K562 (cell line): ENCODE results near the gene SET. TPM values are rescaled to one million over a fixed set of nuclear protein-coding genes. Genes with fewer than 3 reads are reported as not detected.

Source experiments
- BRCA1 ChIP-seq, 2 experiments: fragments of 450-650 bp in 1 of 2; sonication (generic) in 1 of 2; formaldehyde crosslinking in 1 of 2; IDR thresholded peaks; 2 replicates each; pipeline versions ENCODE4 v1.5.0 to v1.6.1; 2017 to 2020; ENCODE audit warnings: mild to moderate bottlenecking in 1 of 2, missing genetic modification reagents in 1 of 2
- EWSR1 ChIP-seq: fragments of 450-650 bp; IDR thresholded peaks from 2 replicates; pipeline ENCODE4 v1.6.1; 2018; ENCODE audit warnings: borderline replicate concordance, mild to moderate bottlenecking, low read depth, moderate library complexity; ENCODE audit not compliant: partially characterized antibody
- FOXM1 ChIP-seq, 2 experiments: fragments of 450-650 bp in 1 of 2; sonication (generic) in 1 of 2; formaldehyde crosslinking in 1 of 2; IDR thresholded peaks; 2 replicates each; pipeline versions ENCODE4 v1.6.1 to v1.9.0; 2017 to 2022; ENCODE audit warnings: low read depth in 2 of 2, mild to moderate bottlenecking in 2 of 2, missing genetic modification reagents in 1 of 2, moderate library complexity in 1 of 2
- FUS ChIP-seq: fragments of 200-400 bp; formaldehyde crosslinking; optimal IDR thresholded peaks from 2 replicates; pipeline ENCODE3; 2017; ENCODE audit warnings: low read depth, low read length
- HCFC1 ChIP-seq: IDR thresholded peaks from 2 replicates; pipeline ENCODE4 v1.6.1; 2012; ENCODE audit warnings: low read depth, low read length, improper control_type of control experiment
- NR1H2 ChIP-seq: sonication (generic); formaldehyde crosslinking; IDR thresholded peaks from 2 replicates; pipeline ENCODE4 v1.4.0; 2020; ENCODE audit warnings: mild to moderate bottlenecking, missing genetic modification reagents
- PHF20 ChIP-seq: fragments of 450-650 bp; IDR thresholded peaks from 2 replicates; pipeline ENCODE4 v1.6.1; 2018; ENCODE audit not compliant: partially characterized antibody
- PHTF2 ChIP-seq: fragments of 250-450 bp; sonication (Bioruptor Pico); IDR thresholded peaks from 2 replicates; pipeline ENCODE4 v1.5.0; 2021; ENCODE audit warnings: mild to moderate bottlenecking
- TAF7 ChIP-seq: fragments of 450-650 bp; IDR thresholded peaks from 2 replicates; pipeline ENCODE4 v1.6.1; 2016; ENCODE audit warnings: missing genetic modification characterization, missing compliant biosample characterization
- TBL1XR1 ChIP-seq, 2 experiments: IDR thresholded peaks; 2 replicates each; pipeline ENCODE4 v1.6.1; 2012; ENCODE audit warnings: improper control_type of control experiment in 2 of 2, low read length in 2 of 2, mild to moderate bottlenecking in 1 of 2
- ZBTB5 ChIP-seq: fragments of 450-650 bp; IDR thresholded peaks from 2 replicates; pipeline ENCODE4 v1.6.1; 2017; ENCODE audit warnings: antibody characterized with exemption
- ZC3H11A ChIP-seq: IDR thresholded peaks from 2 replicates; pipeline ENCODE4 v1.6.1; 2012; ENCODE audit warnings: low read depth, low read length, improper control_type of control experiment
- ZNF407 ChIP-seq: fragments of 450-650 bp; IDR thresholded peaks from 2 replicates; pipeline ENCODE4 v1.6.1; 2016; ENCODE audit warnings: low read depth
- polyA plus RNA-seq, 8 experiments: library from polyadenylated mRNA; depleted of rRNA in 4 of 8; stranded (reverse) in 5 of 8; unstranded in 3 of 8; fragments of >200 nt; fragmentation: Nextera tagmentation in 2 of 8; fragmentation: Illumina TruSeq in 1 of 8; extraction: Ambion mirVana in 2 of 8; extraction: Trizol in 1 of 8; gene quantifications; 2 replicates each; pipeline versions ENCODE4 v1.2.1 to v1.2.3, GENCODE V29; 2011 to 2014; ENCODE audit warnings: inconsistent platforms in 1 of 8, missing spikeins in 1 of 8
- total RNA-seq, 7 experiments: library from RNA; depleted of rRNA in 6 of 7; stranded (reverse); fragments of >200 nt in 6 of 7; fragmentation: Illumina TruSeq in 2 of 7; extraction: Trizol in 2 of 7; gene quantifications; 2 replicates each; pipeline versions ENCODE4 v1.2.1 to v1.2.3, GENCODE V29; 2011 to 2021; ENCODE audit warnings: low replicate concordance in 1 of 7
- TF ChIP-seq, protein P1 (sequence below): fragments of 200-400 bp; formaldehyde crosslinking; IDR thresholded peaks from 2 replicates; pipeline ENCODE4 v1.6.1; 2017; ENCODE audit warnings: mild to moderate bottlenecking, low read depth, low read length, moderate library complexity
- TF ChIP-seq, protein P2 (sequence below): sonication (generic); formaldehyde crosslinking; IDR thresholded peaks from 2 replicates; pipeline ENCODE4 v1.8.1; 2022; ENCODE audit warnings: missing genetic modification reagents

SET gene
- total and polyA plus RNA-seq, 9 of the 15 experiments (the other 6 are each of a cell fraction or from before 2014, with no cell fraction given): 404 to 1,447 (median 907) TPM

GRCh38 chr9:128733256-128733655 lies 44.2 kb downstream of the SET start (continued):
- TF ChIP-seq FOXM1 (IDR thresholded peaks at IDR 0.05; ENCODE audit: low read depth) (no peak), FOXM1 (CRISPR knock-in tag; IDR thresholded peaks at IDR 0.05; ENCODE audit: low read depth) (no peak), HCFC1 (peak; percentile 48; the same call in 1 of the 2 replicates), ZC3H11A (peak; percentile 87), FUS (no peak), EWSR1 (no peak), BRCA1 (IDR thresholded peaks at IDR 0.05) (no peak), BRCA1 (CRISPR knock-in tag; IDR thresholded peaks at IDR 0.05) (no peak), TAF7 (no peak), PHF20 (peak; percentile 66), ZBTB5 (no peak), TBL1XR1 (IDR thresholded peaks at IDR 0.05; ENCODE audit: low read length in 2 of 2) (no peak), NR1H2 (CRISPR knock-in tag) (no peak), ZNF407 (no peak), PHTF2 (no peak)
- TF ChIP-seq, protein P1, sequence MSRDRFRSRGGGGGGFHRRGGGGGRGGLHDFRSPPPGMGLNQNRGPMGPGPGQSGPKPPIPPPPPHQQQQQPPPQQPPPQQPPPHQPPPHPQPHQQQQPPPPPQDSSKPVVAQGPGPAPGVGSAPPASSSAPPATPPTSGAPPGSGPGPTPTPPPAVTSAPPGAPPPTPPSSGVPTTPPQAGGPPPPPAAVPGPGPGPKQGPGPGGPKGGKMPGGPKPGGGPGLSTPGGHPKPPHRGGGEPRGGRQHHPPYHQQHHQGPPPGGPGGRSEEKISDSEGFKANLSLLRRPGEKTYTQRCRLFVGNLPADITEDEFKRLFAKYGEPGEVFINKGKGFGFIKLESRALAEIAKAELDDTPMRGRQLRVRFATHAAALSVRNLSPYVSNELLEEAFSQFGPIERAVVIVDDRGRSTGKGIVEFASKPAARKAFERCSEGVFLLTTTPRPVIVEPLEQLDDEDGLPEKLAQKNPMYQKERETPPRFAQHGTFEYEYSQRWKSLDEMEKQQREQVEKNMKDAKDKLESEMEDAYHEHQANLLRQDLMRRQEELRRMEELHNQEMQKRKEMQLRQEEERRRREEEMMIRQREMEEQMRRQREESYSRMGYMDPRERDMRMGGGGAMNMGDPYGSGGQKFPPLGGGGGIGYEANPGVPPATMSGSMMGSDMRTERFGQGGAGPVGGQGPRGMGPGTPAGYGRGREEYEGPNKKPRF: no peak
- TF ChIP-seq, protein P2, sequence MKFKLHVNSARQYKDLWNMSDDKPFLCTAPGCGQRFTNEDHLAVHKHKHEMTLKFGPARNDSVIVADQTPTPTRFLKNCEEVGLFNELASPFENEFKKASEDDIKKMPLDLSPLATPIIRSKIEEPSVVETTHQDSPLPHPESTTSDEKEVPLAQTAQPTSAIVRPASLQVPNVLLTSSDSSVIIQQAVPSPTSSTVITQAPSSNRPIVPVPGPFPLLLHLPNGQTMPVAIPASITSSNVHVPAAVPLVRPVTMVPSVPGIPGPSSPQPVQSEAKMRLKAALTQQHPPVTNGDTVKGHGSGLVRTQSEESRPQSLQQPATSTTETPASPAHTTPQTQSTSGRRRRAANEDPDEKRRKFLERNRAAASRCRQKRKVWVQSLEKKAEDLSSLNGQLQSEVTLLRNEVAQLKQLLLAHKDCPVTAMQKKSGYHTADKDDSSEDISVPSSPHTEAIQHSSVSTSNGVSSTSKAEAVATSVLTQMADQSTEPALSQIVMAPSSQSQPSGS (CRISPR knock-in tag): no peak
